ENCODE results near the gene BAHCC1. TPM values are rescaled to one million over a fixed set of nuclear protein-coding genes. Genes with fewer than 3 reads are reported as not detected.
A peak's percentile ranks its signal among the peaks of the same experiment; 100 is the strongest.

The BAHCC1 gene
- total RNA-seq, 1 experiment from 2014 or later = 4.3 TPM

DNA sequence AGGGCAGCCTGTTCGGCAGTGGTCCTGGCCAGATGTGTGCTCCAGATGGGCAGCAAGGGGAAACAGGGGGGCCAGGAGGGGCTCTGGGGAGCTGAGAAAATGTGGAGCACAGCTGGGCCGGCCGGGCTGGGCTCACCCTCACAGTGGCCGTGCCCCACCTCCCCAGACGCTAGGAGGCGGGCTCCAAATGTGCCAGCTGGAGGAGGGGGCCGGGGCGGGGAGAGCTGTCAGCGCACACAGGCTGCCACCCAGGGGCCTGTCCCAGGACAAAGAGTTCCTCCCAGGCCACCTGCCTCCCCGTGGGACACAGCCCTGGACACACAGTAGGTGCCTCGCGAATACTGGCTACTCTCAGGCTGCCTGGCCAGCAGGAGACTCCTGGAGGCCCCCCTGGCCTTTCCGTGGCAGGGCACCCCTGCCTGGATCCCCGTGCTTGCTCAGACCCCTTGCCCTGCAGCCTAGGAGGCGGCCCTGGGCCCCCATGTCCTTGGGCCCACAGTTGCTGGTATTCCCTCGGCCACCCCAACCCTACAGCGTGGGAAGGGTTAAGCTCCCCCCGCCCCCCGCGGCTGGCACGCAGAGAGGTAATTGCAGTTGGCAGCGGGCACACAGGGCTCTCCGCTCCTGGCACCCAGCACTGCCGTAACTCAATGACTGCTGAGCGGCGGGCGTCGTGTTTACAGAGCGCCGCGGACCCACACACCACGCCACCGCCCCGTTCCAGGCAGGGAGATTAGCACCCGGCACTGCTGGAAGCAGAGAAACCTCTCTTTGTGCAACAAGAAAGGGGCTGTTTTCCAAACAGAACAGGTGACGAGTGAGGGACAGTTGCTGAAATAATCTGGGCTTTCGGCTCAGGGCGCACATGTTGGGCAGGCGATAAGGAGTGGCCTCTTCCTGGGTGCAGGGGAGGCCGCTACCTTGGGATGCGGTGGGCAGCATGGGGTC is 32.2 kb downstream of the BAHCC1 start:
- no peak for DNase-seq (ENCODE audit: low read depth)

DNA sequence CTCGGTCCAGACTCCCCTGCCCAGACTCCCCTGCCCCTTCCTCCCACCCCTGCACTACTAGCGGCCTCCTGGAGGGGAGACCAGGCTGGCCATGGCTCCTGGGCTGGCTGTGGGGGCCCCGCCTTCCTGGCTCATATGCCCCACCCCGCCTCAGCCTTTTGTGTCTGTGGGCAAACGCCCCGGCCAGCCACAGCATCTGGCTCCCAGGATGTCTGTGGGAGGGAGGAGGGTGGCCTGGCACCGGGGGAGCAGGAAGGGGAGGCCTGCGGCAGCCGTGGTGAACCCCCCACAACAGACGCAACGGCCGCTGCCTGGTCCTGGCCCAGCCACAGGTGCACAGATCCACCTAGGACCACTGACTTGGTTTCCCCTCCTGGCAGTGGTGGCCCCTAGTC is 32.9 kb downstream of the BAHCC1 start:
- no peak for DNase-seq (ENCODE audit: low read depth)

DNA sequence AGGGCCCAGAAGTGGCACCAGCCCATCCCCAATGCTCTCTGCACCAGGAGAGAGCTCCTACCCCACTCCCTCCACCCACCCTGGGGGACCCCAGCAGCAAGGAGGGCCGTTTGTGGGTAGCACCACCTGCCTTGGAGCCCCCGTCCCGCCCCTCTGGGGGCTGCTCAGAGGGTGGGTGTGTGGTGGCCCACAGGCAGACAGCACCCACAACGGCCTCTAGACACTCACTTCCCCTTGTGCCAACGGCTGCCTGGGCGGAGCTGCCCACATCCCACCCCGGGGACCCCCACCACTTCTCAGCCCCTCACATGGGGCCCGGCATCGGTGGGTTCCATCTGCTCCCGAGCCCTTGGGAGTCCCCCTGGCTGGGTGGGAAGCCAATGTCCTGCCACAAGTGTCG is 33.3 kb downstream of the BAHCC1 start:
- DNase-seq (ENCODE audit: low read depth) = no peak

DNA sequence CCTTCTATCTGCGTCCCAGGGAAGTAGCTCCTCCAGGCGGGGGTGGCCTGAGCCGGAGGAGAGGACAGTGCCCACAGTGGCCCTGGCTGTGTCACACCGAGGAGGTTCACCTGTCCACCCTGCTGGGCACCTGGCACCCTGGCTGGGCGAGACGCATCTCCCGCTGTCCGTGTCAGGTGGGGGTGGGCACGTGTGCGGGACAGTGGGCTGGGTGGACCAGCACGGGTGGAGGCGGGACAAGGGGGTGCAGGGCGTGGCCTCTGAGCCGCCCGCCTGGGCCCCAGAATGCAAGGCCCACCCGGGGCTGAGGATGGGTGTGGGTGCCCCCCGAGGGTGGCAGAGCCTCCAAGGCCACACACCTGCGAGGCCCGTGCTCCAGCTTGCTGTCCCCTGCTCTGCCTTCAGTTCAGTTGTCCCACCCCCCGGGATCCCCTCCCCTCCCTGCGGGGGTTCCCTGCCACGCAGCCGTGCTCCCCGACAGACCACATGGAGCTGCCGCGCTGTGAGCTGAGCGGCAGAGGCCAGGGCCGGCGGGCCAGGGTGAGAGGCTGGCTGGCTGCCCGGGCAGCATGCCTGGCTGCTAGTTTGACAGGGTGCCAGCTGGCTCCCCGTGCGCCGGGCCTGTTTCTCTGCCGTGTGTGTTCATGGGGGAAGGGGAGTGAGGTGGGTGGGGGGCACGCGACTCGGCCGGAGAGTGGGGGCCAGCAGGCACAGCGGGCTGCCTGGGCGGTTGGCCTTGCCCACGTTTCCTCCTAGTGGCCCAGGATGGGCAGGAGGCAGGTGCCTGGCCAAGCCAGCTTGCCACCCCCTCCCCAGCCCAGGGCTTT is 33.9 kb downstream of the BAHCC1 start:
- peak; percentile 75 for DNase-seq (ENCODE audit: low read depth)

DNA sequence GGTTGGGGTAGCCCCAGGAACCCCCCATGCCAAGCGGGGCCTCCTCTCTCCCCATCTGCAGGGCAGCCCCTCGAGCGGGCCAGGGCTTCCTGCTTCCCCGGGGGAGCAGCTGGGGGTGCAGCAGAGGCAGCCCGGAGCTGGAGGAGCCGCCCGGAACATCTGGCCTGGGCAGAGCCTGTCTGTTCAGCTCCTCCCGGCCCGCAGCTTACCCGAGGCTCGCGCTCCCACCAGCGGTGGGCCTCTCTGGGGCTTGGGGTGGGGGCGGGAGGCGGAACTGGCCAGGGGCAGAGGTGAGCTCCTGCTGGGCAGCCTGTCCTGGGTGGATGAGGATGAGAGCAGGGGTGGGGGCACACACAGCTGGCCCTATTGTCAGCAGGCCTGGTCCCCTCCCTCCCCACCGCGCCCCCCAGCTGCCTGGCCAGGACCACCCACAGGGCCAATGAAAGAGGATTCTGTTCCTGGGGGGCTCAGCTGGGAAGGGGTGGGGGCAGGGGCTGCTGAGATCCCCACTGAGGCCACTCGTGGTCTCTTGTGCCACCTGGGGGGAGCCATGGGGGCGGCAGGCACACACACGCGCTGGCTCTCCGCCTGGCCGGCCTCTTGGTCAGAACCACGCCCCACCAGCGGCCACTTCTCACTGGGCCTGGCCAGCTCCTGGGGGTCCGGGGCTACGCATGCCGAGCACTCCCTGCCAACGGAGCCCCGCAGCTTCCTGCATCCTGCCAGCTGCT is 34.7 kb downstream of the BAHCC1 start:
- no peak for DNase-seq (ENCODE audit: low read depth)

DNA sequence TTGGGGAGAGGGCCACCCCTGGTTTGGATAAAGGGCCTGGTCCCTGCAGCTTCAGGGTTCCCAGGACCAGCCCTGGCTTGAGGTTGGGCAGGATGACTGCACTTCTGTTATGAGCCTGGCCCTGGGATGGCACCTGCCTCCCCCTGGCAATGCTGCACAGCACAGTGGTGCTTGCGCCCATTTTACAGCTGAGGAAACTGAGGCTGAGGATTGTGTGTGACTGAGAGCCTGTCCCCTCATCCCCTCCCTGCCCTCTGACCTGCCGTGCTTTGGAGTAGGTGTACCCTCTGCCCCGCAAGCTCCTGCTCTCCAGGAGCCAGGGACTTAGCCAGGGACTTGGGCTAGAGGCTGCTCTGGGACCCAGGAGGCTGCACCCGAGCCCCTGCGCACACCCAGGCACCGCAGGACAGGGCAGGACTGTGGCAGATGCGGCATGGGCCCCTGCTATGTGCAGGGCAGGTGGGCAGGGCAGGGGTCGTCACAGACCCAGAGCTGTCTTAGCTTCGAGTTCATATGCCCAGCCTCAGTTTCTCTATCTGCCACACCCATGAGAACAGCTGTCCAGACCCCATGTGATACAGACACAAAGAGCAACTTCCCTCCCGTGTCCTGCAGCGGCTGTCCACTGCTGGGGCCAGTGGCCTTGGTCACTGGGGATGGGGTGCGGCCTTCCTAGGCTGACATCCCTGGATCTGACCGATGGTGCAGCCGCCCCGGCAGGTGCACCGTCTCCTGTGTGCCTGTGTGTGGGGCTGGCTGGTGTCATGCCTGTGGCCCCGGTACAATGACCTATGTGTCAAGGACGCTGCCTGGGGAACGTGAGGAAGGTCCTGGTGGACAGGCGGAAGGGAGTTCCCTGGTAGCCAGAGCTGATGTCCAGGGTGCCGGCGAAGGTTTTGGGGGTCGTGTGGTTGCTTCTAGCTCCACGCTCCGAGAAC is 36.6 kb downstream of the BAHCC1 start:
- no peak for DNase-seq (ENCODE audit: low read depth)

DNA sequence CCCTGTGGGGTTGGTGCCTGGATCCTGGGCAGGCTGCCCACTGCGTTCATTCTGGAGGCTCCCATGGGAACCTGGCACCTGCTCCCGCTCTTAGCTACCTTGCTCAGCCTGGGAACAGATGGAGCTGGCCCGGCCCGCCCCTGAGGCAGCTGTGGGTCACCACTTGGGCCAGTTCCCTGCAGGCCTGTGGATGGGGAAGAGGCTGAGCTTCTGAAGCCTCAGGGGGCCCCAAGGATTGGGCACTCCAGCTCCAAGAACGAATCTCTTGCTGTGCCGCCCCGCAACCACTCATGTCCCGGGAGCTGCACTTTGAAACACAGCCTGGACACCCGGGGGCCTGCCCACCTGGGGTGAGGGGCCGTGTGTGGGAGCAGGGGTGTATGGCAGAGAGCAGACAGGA is 37.7 kb downstream of the BAHCC1 start:
- peak; percentile 59 for DNase-seq (ENCODE audit: low read depth)

- DNase-seq (ENCODE audit: low read depth) = no peak
Observed at GRCh38 chr17:81433656-81434055, 38.4 kb downstream of the BAHCC1 start.

GRCh38 chr17:81434072-81434471 is 38.8 kb downstream of the BAHCC1 start:
- no peak for DNase-seq (ENCODE audit: low read depth)

GRCh38 chr17:81434681-81435417 is 39.6 kb downstream of the BAHCC1 start:
- DNase-seq (ENCODE audit: low read depth) = no peak

- no peak for DNase-seq (ENCODE audit: low read depth)
Observed at GRCh38 chr17:81435652-81436293, 40.5 kb downstream of the BAHCC1 start.

DNA sequence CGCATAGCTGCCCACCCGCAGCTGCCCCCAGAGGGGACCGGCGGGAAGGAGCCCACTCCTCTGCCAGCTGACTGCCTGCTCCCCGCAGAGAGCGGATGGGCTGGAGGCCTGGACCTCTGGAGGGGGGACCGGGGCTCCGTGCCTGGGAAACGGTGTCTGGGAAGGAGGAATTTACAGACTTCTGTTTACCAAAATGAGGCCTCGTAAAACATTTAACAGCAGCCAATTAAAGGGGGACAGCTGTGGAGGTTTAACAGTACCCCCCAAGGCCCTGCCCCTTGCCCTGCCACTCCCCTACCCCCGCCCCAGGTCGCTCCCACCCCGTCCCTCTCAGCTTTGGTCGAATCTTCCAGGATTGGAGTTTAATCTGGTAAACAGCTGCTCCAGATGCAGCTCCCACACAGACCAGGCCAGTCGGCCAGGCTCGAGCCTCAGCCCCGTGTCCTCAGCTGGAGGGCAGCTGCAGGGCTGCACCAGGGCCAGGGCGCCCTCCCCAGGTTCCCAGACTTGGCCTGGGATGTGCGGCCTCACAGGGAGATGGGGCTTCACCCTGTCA is 41.1 kb downstream of the BAHCC1 start:
- DNase-seq (ENCODE audit: low read depth) = no peak

GRCh38 chr17:81437191-81437651 is 42.0 kb downstream of the BAHCC1 start:
- no peak for DNase-seq (ENCODE audit: low read depth)

DNA sequence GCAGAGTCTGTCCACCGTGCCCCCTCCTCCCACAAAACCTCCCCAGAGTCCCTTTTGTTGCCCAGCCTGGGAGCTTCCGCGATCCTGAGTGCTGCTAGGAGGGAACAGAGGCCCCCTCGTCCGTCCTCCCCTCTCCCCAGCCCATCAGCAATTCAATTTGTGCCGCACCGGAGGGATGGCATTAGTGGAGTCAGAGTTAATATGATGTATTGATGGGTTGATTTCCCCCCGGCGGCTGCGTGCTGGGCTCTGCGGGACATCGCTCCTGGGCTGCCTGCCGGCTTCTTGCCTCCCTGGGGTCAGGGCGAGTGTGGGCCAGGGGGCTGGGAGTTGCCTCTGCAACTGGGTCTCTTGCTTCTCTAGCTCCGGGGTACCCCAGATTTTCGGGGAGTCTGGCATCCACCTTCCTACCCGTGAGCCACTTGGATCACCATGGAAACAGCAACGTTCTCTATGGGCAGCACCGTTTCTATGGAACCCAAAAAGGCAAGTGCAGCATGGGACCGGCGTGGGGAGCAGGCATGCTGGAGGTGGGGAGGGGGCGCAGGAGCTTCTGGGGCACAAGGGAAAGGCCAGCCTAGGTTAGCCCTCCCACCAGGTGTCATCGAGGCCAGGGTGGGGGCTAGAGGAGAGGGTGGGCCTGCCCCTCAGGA is 42.9 kb downstream of the BAHCC1 start:
- no peak for DNase-seq (ENCODE audit: low read depth)

DNA sequence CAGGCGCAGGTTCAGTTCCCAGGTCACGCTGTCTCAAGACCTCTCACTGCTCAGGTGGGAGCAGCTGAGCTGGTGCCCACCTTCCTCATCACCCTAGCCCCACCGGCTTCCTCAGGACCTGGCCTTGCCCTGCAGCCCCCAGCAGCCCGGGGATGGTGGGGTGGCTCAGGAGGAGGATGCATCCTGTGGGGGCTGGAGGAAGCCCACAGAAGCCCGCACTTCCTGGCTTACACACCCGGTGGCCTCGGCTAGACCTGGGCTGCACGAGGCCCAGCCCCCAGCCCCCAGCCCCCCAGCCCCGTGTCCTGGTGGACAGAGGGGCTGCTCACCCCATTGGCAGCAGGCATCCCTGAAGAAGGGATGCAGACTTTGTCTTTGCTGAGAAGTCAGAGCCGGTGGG is 43.4 kb downstream of the BAHCC1 start:
- DNase-seq (ENCODE audit: low read depth) = no peak

DNA sequence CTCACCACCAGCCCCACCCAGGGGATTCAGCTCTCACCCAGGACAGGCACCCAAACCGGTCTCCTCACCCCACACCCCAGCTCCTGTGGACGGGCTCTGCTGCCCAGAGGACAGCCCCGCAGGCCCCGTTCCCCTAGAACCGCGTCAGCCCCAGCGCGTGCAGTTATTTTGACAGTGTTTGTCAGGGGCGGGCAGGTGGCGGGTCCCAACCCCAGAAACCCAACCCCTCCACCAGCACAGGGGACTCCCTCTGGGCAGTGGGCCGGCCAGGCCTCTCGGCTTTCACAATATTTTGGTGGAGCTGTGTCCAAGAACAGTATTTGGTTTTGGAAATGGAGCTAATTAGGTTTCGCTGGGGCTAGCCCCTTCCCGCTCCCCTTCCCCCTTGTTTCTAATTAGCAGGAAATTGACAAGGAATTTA is 44.8 kb downstream of the BAHCC1 start:
- DNase-seq (ENCODE audit: low read depth) = no peak

DNA sequence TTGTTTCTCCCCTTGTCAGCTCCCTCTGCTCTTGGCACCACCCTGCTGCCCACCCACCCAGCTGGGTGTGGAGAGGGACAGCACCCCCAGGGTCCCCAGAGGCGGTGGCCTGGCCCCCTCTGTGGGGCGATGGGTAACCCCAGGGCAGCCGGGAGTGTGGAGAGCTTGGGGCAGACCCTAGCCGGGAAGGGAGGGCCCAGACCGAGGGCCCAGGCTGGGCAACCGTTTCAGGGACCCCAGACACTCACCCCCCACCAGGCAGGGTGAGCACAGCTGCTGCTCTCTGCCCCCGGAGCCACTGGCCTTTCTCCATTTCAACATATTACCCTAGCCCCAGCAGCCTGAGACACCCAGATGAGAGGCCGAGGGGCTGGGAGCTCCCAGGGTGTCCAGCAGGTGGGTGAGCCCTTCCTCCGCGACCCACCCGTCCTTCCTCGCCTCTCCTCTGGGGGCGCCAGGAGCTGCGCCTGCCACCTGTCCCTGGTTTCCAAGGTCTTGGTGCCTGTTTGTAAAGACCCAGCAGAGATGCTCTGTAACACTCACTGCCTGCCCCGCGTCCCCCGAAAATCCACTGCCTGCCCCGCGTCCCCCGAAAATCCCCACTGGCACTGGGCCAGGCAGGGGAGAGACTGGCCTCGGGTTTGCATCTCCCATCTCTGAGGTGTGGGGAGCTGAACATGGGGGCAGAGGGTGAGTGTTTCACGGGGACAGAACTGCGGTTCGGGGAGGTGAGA is 45.4 kb downstream of the BAHCC1 start:
- no peak for DNase-seq (ENCODE audit: low read depth)

DNA sequence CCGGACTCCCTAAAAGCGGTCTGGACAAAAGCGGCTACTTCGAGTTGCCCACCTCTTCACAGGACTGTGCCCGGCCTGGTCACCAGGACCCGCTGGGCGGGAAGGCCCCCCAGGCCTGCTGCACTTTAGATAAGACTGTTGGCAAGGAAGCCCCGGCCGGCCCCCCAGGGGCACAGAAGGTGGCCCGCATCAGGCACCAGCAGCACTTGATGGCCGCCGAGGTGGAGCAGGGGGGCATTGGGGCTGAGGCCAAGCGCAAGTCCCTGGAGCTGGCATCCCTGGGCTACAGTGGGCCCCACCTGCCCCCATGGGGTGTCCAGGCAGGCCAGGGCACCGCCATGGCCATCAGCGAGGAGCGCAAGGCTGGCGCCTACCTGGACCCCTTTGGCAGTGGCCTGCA is 47.5 kb downstream of the BAHCC1 start:
- DNase-seq (ENCODE audit: low read depth) = no peak
